T-helper 1 cell (primary cell): ENCODE data around the gene RLN1.
A peak's percentile ranks its signal among the peaks of the same experiment; 100 is the strongest.
"Not testable (repeated sequence)": the region's sequence is repeated elsewhere in the genome, so short reads cannot be mapped to it uniquely, and the experiment has no call there.

Experiments used
- DNase-seq, 5 donors: peaks; one replicate each; pipeline ENCODE4 v3.0.0-alpha.2; 2012 to 2020

Gene RLN1

DNA sequence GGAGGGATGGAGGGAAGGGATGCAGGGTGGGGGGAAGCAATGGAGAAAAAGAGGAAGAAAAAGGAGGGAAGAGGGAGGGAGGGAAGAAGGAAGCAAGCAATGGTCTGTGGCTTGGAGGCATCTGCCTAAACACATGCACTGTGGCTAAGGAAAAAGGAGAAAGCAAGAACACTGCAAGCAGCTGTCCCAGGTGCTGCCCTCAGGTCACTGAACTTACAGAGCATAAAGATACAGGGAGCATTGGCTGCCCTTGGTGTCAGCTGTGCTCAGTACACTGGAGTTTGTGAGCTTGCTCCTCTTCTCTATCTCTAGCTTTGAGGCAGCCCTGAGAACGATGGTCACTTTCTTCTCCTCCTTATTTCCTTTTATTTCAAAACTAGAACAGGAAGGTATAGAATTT, 18.1 kb downstream of the RLN1 start:
- not testable (repeated sequence) for DNase-seq

DNA sequence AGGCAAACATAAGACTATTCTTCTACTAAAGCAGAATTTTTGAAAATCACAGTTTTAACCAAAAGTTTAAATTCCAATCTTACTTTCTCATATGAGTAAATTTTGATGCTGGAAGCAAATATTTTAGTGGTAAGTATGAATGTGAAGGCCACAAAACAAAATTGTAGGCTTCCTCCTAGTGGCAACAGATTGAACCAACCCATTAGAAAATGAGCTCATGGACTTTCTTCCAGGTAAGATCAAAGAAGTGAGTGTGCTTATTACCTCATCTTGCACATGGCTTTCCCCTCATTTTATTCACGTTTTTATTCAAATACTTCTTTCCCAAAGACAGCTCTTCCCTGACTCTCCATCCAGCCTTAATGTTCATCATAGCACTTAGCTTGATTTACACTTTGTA, 18.6 kb downstream of the RLN1 start:
- DNase-seq: no peak

DNA sequence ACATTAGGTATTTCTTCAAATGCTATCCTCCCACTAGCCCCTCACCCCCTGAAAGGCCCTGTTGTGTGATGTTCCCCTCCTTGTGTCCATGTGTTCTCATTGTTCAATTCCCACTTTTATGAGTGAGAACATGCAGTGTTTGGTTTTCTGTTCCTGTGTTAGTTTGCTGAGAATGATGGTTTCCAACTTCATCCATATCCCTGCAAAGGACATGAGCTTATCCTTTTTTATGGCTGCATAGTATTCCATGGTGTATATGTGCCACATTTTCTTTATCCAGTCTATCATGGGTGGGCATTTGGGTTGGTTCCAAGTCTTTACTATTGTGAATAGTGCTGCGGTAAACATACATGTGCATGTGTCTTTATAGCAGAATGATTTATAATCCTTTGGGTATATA, 23.3 kb downstream of the RLN1 start:
- DNase-seq: not testable (repeated sequence)

DNA sequence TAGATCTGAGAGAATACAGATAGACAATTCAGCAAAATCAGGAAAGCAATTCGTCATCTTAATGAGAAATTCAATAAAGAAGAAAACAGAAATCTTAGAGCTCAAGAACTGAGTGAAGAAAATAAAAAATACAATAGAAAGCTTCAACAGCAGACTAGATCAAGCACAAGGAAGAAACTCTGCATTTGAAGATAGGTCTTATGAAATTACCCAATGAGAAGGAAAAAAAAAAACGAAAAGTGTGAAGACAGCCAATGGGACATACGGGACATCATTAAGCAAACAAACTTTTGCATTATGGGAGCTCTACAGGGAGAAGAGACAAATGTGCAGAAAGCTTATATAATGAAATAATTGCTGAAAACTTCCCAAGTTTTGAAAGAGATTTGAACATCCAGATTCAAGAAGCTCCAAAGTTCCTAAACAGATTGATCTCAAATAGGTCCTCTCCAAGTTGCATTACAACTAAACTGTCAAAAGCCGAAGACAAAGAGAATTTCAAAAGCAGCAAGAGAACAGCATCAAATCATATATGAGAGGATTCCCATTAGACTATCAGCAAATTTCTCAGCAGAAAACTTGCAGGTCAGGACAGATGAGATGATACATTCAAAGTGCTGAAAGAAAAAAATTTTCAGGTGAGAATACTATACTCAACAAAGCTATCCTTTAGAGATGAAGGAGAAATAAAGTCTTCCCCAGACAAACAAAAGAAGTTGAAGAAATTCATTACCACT, 24.3 kb downstream of the RLN1 start:
- no peak for DNase-seq

DNA sequence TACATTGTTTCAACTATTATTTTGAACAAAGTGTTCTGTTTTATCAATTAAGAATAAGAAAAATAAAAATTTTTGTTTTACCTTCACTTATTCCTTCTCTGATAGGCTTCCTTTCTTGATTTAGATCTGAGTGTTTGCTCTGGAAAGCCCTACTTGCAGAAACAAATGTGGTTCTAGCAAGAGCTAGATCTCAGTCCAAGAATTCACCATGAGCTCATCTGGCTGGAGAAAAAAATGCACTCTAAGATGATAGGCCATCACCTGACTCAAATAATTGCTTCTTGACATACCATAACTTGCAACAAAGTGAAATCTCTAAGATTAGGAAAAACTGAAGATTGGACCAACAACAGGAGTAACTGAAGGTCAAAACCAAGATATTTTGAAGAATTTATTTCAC, 28.8 kb downstream of the RLN1 start:
- DNase-seq: no peak

DNA sequence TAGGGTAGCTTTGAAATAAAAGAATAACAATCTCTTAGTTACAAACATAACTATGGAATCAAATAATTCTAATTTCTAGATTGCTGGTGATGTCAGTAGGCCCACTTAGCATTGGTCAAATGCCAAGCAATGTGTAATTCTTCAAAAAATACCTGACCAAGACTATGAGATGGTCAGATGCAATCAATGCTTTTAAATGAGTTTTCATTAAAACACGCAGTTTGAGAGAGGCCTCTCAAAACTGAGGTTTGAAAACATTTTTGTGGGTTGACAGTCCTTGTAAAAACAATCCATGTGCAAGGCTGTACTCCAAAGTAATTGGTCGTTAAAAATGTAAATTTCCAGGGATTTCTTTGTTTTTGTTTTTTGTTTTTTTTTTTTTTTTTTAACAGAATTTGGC, 33.9 kb downstream of the RLN1 start:
- no peak for DNase-seq

DNA sequence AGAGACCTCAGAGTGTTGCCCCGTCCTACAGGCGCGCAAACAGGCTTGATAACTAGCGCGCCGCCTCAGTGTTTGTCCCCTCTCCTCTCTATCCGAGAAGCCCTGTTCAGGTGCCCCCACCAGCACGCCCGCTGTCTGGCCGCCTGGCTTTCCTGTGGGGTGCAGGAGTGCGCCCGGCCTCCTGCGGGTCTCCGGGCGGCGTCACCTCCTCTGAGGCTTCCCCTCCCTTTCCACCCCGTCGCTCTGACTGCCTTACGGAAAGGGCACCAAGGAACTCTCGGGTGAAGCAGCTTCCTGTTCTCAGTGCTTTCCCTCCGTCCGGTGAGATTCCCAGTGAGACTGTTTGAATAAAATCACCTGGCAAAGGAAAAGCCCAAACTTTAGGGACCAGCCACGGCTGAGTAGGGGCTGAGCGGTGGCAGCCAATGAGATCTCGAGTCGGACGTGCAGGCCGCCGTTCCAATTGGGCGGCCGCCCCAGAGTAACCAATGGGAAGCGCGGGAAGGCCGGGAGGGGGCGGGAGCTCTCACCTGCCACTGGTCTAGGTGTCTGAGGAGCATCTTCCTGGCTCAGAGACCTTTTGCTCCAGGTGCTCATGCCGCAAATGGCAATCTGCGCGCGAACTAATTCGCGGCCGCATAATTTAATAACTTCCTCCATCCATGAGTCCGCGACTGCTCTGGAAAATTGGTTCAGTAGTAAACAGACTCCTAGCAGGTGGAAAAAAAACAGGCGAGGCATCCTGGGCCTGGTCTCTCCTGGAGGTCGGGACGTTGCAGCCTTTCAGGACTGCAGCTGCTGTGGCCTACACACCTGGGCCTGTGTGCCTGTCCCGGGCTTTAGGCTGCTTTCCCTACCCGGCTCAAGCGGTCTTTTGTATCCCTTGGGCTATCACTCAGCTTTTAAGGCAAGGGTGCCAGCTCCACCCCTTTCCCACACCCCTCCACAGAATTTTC, 35.6 kb downstream of the RLN1 start, which contains the start of gene RLN2:
TSS of gene RLN2 (minus strand) at position 877 of the 956 bp plus-strand sequence. CDS start at position 741, 136 bp downstream.
- DNase-seq: peak in 1 of 5 donors; percentile 1

DNA sequence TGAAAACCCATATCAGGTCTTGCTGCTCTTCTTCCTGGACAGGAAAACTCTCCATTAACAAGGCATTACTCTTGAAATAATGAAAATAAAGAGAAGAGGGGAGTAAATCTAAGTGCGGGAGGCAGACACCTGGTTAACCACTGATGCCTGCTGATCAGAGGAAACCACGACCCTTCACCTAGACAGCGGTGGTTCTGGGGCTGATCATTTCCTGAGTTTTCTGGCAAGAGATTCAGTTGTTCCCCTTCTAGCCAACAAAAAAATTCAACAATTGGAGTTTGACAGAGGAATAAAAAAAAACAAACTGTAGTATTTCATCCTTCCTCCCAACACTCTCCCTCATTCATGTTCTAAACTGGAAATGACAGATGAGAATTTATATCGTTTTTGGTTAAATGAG, 38.1 kb downstream of the RLN1 start:
- DNase-seq: peak in 1 of 5 donors; percentile 8

DNA sequence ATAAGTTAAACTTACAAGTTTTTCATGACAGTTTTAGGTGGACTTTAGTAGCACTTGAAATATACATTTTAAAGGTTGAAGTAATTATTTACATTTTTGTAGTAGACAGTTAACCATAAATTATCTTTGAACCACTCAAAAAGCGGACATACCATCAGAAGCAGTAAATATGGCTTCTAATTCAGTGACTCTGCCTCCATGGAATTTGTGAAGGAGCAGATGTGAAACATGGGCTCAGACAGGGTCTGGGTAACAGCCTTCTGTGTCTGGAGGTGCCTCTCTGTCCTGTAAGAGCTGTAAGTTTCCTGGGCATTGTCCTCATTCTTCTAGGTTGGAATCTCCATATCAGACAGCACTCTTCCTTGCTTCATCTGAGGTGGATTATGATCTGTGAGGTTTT, 47.5 kb downstream of the RLN1 start:
- no peak for DNase-seq

DNA sequence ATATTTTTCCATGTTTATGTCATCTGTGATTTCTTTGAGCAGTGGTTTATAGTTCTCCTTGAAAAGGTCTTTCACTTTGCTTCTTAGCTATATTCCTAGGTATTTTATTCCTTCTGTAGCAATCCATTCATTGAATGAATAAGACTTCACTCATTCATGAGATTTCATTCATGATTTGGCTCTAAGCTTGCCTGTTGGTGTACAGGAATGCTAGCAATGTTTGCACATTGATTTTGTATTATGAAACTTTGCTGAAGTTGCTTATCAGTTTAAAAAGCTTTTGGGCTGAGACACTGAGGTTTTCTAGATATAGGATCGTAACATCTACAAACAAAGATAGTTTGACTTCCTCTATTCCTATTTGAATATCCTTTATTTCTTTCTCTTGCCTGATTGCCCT, 51.1 kb downstream of the RLN1 start:
- no peak for DNase-seq

DNA sequence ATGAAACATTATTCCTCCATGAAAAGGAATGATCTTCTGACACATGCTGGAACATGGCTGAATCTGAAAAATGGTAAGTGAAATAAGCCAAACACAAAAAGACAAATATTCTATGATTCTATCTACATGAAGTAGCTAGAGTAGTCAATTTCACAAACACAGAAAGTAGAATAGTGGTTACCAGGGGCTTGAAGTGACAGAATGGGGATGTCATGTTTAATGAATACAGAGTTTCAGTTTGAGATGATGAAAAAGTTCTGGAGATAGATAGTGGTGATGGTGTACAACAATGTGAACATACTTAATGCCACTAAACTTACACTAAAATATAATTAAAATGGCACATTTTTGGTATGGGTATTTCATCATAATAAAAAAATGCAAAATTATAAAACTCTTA, 53.4 kb downstream of the RLN1 start:
- no peak for DNase-seq
